HEK293 (cell line): ENCODE results near the gene RPS6KC1.

Experiments used
- CTCF ChIP-seq: fragments of 450-650 bp; formaldehyde crosslinking; IDR thresholded peaks from 2 replicates; pipeline ENCODE4 v1.5.1; 2016; ENCODE audit warnings: missing biosample characterization, missing genetic modification characterization
- MYNN ChIP-seq: fragments of 450-650 bp; formaldehyde crosslinking; IDR thresholded peaks from 2 replicates; pipeline ENCODE4 v1.5.1; 2016; ENCODE audit warnings: missing biosample characterization, missing genetic modification characterization, borderline replicate concordance
- REPIN1 ChIP-seq: fragments of 450-650 bp; formaldehyde crosslinking; IDR thresholded peaks from 2 replicates; pipeline ENCODE4 v1.5.1; 2017; ENCODE audit warnings: missing biosample characterization, missing genetic modification characterization, low read depth
- ZNF2 ChIP-seq: fragments of 450-650 bp; formaldehyde crosslinking; IDR thresholded peaks from 2 replicates; pipeline ENCODE4 v1.5.1; 2016; ENCODE audit warnings: missing biosample characterization, missing genetic modification characterization
- ZNF394 ChIP-seq: fragments of 450-650 bp; formaldehyde crosslinking; IDR thresholded peaks from 2 replicates; pipeline ENCODE4 v1.5.1; 2016; ENCODE audit warnings: missing biosample characterization, missing genetic modification characterization, mild to moderate bottlenecking, moderate library complexity, borderline replicate concordance
- TF ChIP-seq, protein P1 (sequence below): fragments of 450-650 bp; formaldehyde crosslinking; IDR thresholded peaks from 2 replicates; pipeline ENCODE4; 2016; ENCODE audit warnings: missing biosample characterization, missing genetic modification characterization

- TF ChIP-seq CTCF (tag by site-specific recombination) (no peak), ZNF2 (tag by site-specific recombination) (no peak), REPIN1 (tag by site-specific recombination) (no peak), MYNN (no peak), ZNF394 (tag by site-specific recombination) (no peak)
- TF ChIP-seq, protein P1, sequence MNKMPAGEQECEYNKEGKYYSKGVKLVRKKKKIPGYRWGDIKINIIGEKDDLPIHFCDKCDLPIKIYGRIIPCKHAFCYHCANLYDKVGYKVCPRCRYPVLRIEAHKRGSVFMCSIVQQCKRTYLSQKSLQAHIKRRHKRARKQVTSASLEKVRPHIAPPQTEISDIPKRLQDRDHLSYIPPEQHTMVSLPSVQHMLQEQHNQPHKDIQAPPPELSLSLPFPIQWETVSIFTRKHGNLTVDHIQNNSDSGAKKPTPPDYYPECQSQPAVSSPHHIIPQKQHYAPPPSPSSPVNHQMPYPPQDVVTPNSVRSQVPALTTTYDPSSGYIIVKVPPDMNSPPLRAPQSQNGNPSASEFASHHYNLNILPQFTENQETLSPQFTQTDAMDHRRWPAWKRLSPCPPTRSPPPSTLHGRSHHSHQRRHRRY (tag by site-specific recombination), result no peak
Observed at GRCh38 chr1:213095467-213095866, 44.4 kb downstream of the RPS6KC1 start.
